Measurements from ENCODE around the gene CDC42EP1. TPM values are rescaled to one million over a fixed set of nuclear protein-coding genes. Genes with fewer than 3 reads are reported as not detected.

The CDC42EP1 gene
- total RNA-seq, 1 donor from 2014 or later: 100 TPM

GRCh38 chr22:37517826-37518450, 42.3 kb upstream of the CDC42EP1 start:
- no peak for DNase-seq (ENCODE audit: low spot score in 2 of 2)
- Histone ChIP-seq H3K9me3 (no peaks in the 10 kb centered on the region), H3K27ac (no peak overlapping the region), H3K27me3 (peaks cover 3% of the 10 kb centered on the region), H3K4me1 (peaks cover 2 to 5% of the 10 kb centered on the region in 2 donors), H3K4me3 (peak overlapping the region in 1 of 2 donors; percentile 11), H3K36me3 (no peaks in the 10 kb centered on the region)
- no peak for TF ChIP-seq CTCF (IDR thresholded peaks at IDR 0.05)
- intact Hi-C loops (cut with DNase I): no loop called here

GRCh38 chr22:37518509-37519267, 41.6 kb upstream of the CDC42EP1 start:
- Histone ChIP-seq H3K4me3 (peak overlapping the region; percentile 69 to 71), H3K27me3 (peaks cover 3% of the 10 kb centered on the region), H3K36me3 (no peaks in the 10 kb centered on the region), H3K4me1 (peaks cover 2 to 5% of the 10 kb centered on the region in 2 donors), H3K27ac (no peak overlapping the region), H3K9me3 (no peaks in the 10 kb centered on the region)
- intact Hi-C loops (cut with DNase I): no loop called here
- no peak for DNase-seq (ENCODE audit: low spot score in 2 of 2)
- no peak for TF ChIP-seq CTCF (IDR thresholded peaks at IDR 0.05)

DNA sequence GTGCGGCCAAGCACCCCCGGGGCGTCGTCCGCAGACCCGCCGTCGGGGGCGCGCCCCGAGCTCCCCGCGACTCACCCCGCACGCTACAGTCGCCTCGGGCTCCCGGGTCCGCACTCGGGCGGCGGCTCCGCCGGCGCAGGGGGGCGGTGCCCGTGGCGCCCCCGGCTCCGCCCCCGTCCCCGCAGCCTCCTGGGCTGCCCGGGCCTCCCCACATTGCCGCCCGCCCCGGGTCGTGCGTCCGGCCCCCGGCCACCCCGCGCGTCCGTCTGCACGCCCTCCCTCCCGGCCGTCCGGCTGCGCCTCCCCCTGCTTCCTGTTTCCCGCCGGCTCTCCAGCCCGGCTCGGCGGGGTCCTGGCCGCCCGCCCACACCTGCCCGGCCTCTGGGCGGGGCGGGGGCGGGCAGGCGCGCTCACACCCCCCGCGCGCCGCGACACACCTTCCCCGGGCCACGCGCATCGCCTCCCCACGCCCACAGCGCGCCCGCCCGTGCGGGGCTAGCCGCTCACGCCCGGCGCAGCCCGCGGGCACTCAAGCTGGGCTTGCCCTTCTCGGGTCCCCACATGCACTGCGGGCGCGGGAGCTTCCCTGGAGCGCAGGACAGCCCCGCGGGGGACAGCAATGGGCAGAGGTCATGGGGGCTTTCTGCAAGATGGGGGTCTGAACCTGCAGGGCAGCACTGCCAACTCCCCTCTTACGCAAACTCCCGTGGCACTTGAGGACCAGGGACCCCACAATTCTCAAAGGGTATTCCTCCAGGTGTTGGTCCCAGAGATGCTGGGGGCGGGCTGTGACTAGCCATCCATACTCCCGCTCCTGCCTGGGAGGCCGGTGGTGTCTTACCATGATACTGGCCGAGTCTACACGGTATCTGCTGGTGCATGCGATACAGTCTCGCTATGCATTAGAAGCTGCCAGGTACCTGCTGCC, 40.7 kb upstream of the CDC42EP1 start, which contains the start of gene CARD10:
Gene CARD10, minus strand, starts transcription at position 148 of the 928 bp plus-strand sequence. CDS start 215 bp downstream, outside the sequence.
- Histone ChIP-seq H3K36me3 (no peaks in the 10 kb centered on the region), H3K27me3 (peaks cover 3% of the 10 kb centered on the region), H3K9me3 (no peaks in the 10 kb centered on the region), H3K4me3 (peak within 1 kb of the TSS; percentile 69 to 71), H3K4me1 (peaks cover 2 to 5% of the 10 kb centered on the region in 2 donors), H3K27ac (no peak within 1 kb of the TSS)
- DNase-seq (ENCODE audit: low spot score in 2 of 2): no peak
- no peak for TF ChIP-seq CTCF (IDR thresholded peaks at IDR 0.05)
- intact Hi-C loops (cut with DNase I): no loop called here

GRCh38 chr22:37520776-37521191, 39.5 kb upstream of the CDC42EP1 start:
- Histone ChIP-seq H3K36me3 (no peaks in the 10 kb centered on the region), H3K9me3 (no peaks in the 10 kb centered on the region), H3K4me1 (peaks cover 2 to 5% of the 10 kb centered on the region in 2 donors), H3K27me3 (peaks cover 3% of the 10 kb centered on the region), H3K27ac (no peak overlapping the region), H3K4me3 (no peak overlapping the region)
- TF ChIP-seq CTCF (IDR thresholded peaks at IDR 0.05): no peak
- intact Hi-C loops (cut with DNase I): no loop called here
- no peak for DNase-seq (ENCODE audit: low spot score in 2 of 2)

- H3K4me1 ChIP-seq: peaks cover 2 to 5% of the 10 kb centered on the region in 2 donors
Measured at GRCh38 chr22:37521236-37521739, 39.0 kb upstream of the CDC42EP1 start.

More at GRCh38 chr22:37521236-37521739, 39.0 kb upstream of the CDC42EP1 start:
- no peak overlapping the region for H3K27ac ChIP-seq
- DNase-seq (ENCODE audit: low spot score in 2 of 2): no peak
- no peaks in the 10 kb centered on the region for H3K9me3 ChIP-seq
- H3K36me3 ChIP-seq: no peaks in the 10 kb centered on the region
- no peak for TF ChIP-seq CTCF (IDR thresholded peaks at IDR 0.05)
- peaks cover 3% of the 10 kb centered on the region for H3K27me3 ChIP-seq
- intact Hi-C loops (cut with DNase I): no loop called here
- no peak overlapping the region for H3K4me3 ChIP-seq
